ENCODE measurements around the gene PRDX6.
A peak's percentile ranks its signal among the peaks of the same experiment; 100 is the strongest.
"Not testable (repeated sequence)": the region's sequence is repeated elsewhere in the genome, so short reads cannot be mapped to it uniquely, and the experiment has no call there.

The PRDX6 gene

DNA sequence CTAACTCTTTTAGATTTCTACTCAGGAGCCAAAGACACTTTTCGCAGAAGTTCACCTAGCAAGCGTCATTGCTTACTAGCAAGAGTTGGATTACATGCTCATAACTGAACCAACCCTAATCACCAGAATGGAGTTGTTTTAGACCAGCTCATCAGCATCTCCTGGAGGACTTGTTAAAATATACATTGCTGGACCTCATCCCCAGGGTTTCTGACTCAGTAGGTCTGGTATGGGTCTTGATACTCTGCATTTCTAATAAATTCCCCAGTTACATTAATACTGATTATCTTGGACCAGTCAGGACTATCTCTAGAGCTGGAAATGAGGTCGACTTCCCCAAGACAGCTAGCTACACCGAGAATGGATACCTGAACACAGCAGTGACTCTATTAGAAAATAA is 9.7 kb upstream of the PRDX6 start:
- Histone ChIP-seq H3K4me3 (ENCODE audit: severe bottlenecking) (no peak overlapping the region), H3K9me3 (ENCODE audit: severe bottlenecking) (peaks cover 12% of the 10 kb centered on the region), H3K36me3 (ENCODE audit: low read depth) (no peaks in the 10 kb centered on the region), H3K27me3 (ENCODE audit: insufficient read depth, poor library complexity, severe bottlenecking) (no peaks in the 10 kb centered on the region), H3K27ac (ENCODE audit: poor library complexity, severe bottlenecking) (no peak overlapping the region), H3K4me1 (ENCODE audit: insufficient read depth, poor library complexity, severe bottlenecking) (no peaks in the 10 kb centered on the region)
- TF ChIP-seq, protein P1, sequence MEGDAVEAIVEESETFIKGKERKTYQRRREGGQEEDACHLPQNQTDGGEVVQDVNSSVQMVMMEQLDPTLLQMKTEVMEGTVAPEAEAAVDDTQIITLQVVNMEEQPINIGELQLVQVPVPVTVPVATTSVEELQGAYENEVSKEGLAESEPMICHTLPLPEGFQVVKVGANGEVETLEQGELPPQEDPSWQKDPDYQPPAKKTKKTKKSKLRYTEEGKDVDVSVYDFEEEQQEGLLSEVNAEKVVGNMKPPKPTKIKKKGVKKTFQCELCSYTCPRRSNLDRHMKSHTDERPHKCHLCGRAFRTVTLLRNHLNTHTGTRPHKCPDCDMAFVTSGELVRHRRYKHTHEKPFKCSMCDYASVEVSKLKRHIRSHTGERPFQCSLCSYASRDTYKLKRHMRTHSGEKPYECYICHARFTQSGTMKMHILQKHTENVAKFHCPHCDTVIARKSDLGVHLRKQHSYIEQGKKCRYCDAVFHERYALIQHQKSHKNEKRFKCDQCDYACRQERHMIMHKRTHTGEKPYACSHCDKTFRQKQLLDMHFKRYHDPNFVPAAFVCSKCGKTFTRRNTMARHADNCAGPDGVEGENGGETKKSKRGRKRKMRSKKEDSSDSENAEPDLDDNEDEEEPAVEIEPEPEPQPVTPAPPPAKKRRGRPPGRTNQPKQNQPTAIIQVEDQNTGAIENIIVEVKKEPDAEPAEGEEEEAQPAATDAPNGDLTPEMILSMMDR (IDR thresholded peaks at IDR 0.05; ENCODE audit: poor library complexity, severe bottlenecking): no peak
- DNase-seq (ENCODE audit: low spot score) (no peak), ATAC-seq (ENCODE audit: low read depth) (no peak)

DNA sequence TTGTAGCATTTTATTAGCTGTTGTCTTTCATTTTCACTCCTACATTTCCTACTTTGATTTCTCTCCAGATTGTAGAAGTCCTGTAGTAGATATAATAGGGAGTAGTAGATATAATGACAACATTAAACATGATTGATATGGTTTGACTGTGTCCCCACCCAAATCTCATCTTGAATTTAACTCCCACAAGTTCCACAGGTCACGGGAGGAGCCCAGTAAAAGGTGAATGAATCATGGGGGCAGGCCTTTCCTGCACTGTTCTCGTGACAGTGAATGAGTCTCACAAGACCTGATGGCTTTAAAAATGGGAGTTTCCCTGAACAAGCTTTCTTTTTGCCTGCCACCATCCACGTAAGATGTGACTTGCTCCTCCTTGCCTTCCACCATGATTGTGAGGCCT is 7.5 kb upstream of the PRDX6 start:
- TF ChIP-seq, protein P1 (IDR thresholded peaks at IDR 0.05; ENCODE audit: poor library complexity, severe bottlenecking): no peak
- H3K36me3 ChIP-seq (ENCODE audit: low read depth): peaks cover 4% of the 10 kb centered on the region; the same call in 1 of the 2 replicates
- H3K4me1 ChIP-seq (ENCODE audit: insufficient read depth, poor library complexity, severe bottlenecking): peaks cover 17% of the 10 kb centered on the region
- H3K4me3 ChIP-seq (ENCODE audit: severe bottlenecking): no peak overlapping the region
- H3K27ac ChIP-seq (ENCODE audit: poor library complexity, severe bottlenecking): no peak overlapping the region
- H3K27me3 ChIP-seq (ENCODE audit: insufficient read depth, poor library complexity, severe bottlenecking): no peaks in the 10 kb centered on the region
- no peak for ATAC-seq (ENCODE audit: low read depth)
- no peak for DNase-seq (ENCODE audit: low spot score)
- H3K9me3 ChIP-seq (ENCODE audit: severe bottlenecking): peaks cover 5% of the 10 kb centered on the region

DNA sequence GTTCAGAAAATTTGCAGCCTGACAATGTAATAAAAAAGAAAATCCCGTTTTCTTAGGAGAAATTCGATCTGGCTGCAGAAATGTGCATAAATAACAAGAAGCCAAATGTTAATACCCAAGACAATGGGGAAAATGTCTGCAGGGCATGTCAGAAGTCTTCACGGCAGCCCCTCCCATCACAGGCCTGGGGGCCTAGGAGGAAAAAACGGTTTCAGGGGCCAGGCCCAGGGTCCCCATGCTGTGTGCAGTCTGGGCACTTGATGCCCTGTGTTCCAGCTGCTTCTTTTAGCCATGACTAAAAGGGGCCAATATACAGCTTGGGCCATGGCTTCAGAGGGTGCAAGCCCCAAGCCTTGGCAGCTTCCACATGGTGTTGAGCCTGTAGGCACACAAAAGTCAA is 6.5 kb upstream of the PRDX6 start:
- Histone ChIP-seq H3K4me3 (ENCODE audit: severe bottlenecking) (no peak overlapping the region), H3K4me1 (ENCODE audit: insufficient read depth, poor library complexity, severe bottlenecking) (peaks cover 26% of the 10 kb centered on the region), H3K36me3 (ENCODE audit: low read depth) (peaks cover 4% of the 10 kb centered on the region; the same call in 1 of the 2 replicates), H3K27me3 (ENCODE audit: insufficient read depth, poor library complexity, severe bottlenecking) (no peaks in the 10 kb centered on the region), H3K9me3 (ENCODE audit: severe bottlenecking) (peaks cover 5% of the 10 kb centered on the region), H3K27ac (ENCODE audit: poor library complexity, severe bottlenecking) (no peak overlapping the region)
- TF ChIP-seq, protein P1 (IDR thresholded peaks at IDR 0.05; ENCODE audit: poor library complexity, severe bottlenecking): no peak
- ATAC-seq (ENCODE audit: low read depth) (no peak), DNase-seq (ENCODE audit: low spot score) (no peak)

DNA sequence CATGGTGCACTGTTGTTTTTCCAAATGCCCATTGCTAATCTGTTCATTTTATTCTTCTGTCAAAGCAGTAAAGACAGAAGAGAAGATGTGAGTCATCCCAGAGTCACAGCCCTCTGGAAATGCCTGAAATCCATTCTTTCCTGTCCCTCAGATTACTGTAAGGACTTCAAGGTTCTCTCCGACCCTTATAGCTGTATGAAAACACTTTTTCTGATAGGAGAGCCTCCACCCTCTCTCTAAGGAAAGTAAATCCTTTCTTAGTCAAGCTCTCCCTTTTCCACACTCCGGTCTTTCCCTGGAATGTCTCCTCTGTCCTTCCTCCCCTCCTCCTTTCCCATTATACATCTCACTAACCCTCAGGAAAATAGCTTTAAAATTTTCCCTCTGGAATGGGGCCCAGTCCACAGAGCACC is 3.5 kb upstream of the PRDX6 start:
- H3K4me1 ChIP-seq (ENCODE audit: insufficient read depth, poor library complexity, severe bottlenecking): peaks cover 29% of the 10 kb centered on the region
- H3K9me3 ChIP-seq (ENCODE audit: severe bottlenecking): peaks cover 5% of the 10 kb centered on the region
- TF ChIP-seq, protein P1 (IDR thresholded peaks at IDR 0.05; ENCODE audit: poor library complexity, severe bottlenecking): no peak
- no peak overlapping the region for H3K4me3 ChIP-seq (ENCODE audit: severe bottlenecking)
- H3K27me3 ChIP-seq (ENCODE audit: insufficient read depth, poor library complexity, severe bottlenecking): no peaks in the 10 kb centered on the region
- peak overlapping the region; percentile 79 for H3K27ac ChIP-seq (ENCODE audit: poor library complexity, severe bottlenecking)
- DNase-seq (ENCODE audit: low spot score) (no peak), ATAC-seq (ENCODE audit: low read depth) (peak; percentile 24; the same call in 1 of the 3 replicates)
- peaks cover 5% of the 10 kb centered on the region for H3K36me3 ChIP-seq (ENCODE audit: low read depth)

DNA sequence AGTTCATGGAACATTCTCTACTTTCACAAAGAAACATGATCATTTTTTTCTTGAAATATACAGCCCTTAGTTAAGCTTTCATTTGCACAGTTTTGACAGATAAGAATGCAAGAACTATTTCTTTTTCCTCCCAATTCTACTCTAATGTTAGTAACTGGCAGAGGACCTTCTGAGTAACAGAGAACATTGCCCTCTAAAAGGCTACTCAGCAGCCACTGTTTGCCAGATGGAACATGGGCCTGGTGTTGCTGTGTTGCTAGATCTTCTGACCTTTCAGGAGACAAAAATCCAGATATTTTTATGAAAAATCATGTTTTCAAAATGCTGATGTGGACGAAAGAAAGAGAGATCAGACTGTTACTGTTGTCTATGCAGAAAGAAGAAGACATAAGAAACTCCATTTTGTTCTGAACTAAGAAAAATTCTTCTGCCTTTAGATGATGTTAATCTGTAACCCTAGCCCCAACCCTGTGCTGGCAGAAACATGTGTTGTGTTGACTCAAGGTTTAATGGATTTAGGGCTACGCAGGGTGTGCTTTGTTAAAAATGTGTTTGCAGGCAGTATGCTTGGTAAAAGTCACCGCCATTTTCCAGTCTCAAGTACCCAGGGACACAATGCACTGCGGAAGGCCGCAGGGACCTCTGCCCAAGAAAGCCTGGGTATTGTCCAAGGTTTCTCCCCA is 2.9 kb upstream of the PRDX6 start:
- TF ChIP-seq, protein P1 (IDR thresholded peaks at IDR 0.05; ENCODE audit: poor library complexity, severe bottlenecking): no peak
- H3K4me3 ChIP-seq (ENCODE audit: severe bottlenecking): no peak overlapping the region

DNA sequence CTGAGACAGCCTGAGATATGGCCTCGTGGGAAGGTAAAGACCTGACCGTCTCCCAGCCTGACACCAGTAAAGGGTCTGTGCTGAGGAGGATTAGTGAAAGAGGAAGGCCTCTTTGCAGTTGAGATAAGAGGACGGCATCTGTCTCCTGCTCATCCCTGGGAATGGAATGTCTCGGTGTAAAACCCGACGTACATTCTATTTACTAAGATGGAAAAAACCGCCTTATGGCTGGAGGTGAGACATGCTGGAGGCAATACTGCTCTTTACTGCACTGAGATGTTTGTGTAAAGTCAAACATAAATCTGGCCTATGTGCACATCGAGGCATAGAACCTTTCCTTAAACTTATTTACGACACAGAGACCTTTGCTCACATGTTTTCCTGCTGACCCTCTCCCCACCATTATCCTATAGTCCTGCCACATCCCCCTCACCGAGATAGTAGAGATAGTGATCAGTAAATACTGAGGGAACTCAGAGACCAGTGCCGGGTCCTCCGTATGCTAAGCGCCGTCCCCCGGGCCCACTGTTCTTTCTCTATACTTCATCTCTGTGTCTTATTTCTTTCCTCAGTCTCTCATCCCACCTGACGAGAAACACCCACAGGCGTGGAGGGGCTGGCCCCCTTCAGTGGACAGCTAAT is 2.2 kb upstream of the PRDX6 start:
- Histone ChIP-seq H3K36me3 (ENCODE audit: low read depth) (peaks cover 17% of the 10 kb centered on the region), H3K4me1 (ENCODE audit: insufficient read depth, poor library complexity, severe bottlenecking) (peaks cover 34% of the 10 kb centered on the region), H3K4me3 (ENCODE audit: severe bottlenecking) (peak overlapping the region; percentile 59), H3K27ac (ENCODE audit: poor library complexity, severe bottlenecking) (peak overlapping the region; percentile 79)
- not testable (repeated sequence) for H3K27me3 ChIP-seq (ENCODE audit: insufficient read depth, poor library complexity, severe bottlenecking); DNase-seq (ENCODE audit: low spot score); H3K9me3 ChIP-seq (ENCODE audit: severe bottlenecking); ATAC-seq (ENCODE audit: low read depth)

More for the DNA sequence above, 2.9 kb upstream of the PRDX6 start:
- DNase-seq (ENCODE audit: low spot score): no peak
- ATAC-seq (ENCODE audit: low read depth): no peak
- peaks cover 11% of the 10 kb centered on the region for H3K36me3 ChIP-seq (ENCODE audit: low read depth)
- H3K9me3 ChIP-seq (ENCODE audit: severe bottlenecking): peaks cover 5% of the 10 kb centered on the region
- H3K27ac ChIP-seq (ENCODE audit: poor library complexity, severe bottlenecking): peak overlapping the region; percentile 79
- no peaks in the 10 kb centered on the region for H3K27me3 ChIP-seq (ENCODE audit: insufficient read depth, poor library complexity, severe bottlenecking)
- peaks cover 34% of the 10 kb centered on the region for H3K4me1 ChIP-seq (ENCODE audit: insufficient read depth, poor library complexity, severe bottlenecking)

All from RWPE2 (cell line).